ENCODE data around the gene CRYZL1.

CRYZL1 gene

GRCh38 chr21:33558777-33559421 is 82.6 kb downstream of the CRYZL1 start:
- TF ChIP-seq CEBPB (IDR thresholded peaks at IDR 0.05) (no peak), FOXM1 (IDR thresholded peaks at IDR 0.05; ENCODE audit: borderline replicate concordance, low read depth) (no peak), EGR1 (IDR thresholded peaks at IDR 0.05) (no peak), TCF12 (IDR thresholded peaks at IDR 0.05; ENCODE audit: low read depth) (no peak), CREB1 (IDR thresholded peaks at IDR 0.05; ENCODE audit: low read depth) (no peak)

- no peak for TF ChIP-seq USF1 (IDR thresholded peaks at IDR 0.05)
- TF ChIP-seq TEAD4 (IDR thresholded peaks at IDR 0.05), result no peak
- no peak for TF ChIP-seq CREB1 (IDR thresholded peaks at IDR 0.05; ENCODE audit: low read depth)
- TF ChIP-seq EP300 (IDR thresholded peaks at IDR 0.05; ENCODE audit: borderline replicate concordance), result no peak
These were observed 84.1 kb downstream of the CRYZL1 start for GRCh38 chr21:33557447-33557846.

GRCh38 chr21:33554982-33555344 is 86.6 kb downstream of the CRYZL1 start:
- TF ChIP-seq TAF1 (IDR thresholded peaks at IDR 0.05; ENCODE audit: low read depth) (no peak), NFIC (IDR thresholded peaks at IDR 0.05) (no peak), CEBPB (IDR thresholded peaks at IDR 0.05) (no peak), REST (IDR thresholded peaks at IDR 0.05; ENCODE audit: low read depth) (no peak), MAX (IDR thresholded peaks at IDR 0.05) (no peak), USF1 (IDR thresholded peaks at IDR 0.05) (no peak), EGR1 (IDR thresholded peaks at IDR 0.05) (no peak)

GRCh38 chr21:33554236-33554981 is 87.1 kb downstream of the CRYZL1 start:
- TF ChIP-seq CREB1 (IDR thresholded peaks at IDR 0.05; ENCODE audit: low read depth), result no peak
- no peak for TF ChIP-seq TCF12 (IDR thresholded peaks at IDR 0.05; ENCODE audit: low read depth)
- TF ChIP-seq FOXM1 (IDR thresholded peaks at IDR 0.05; ENCODE audit: borderline replicate concordance, low read depth), result no peak
- TF ChIP-seq ZBTB7A (IDR thresholded peaks at IDR 0.05; ENCODE audit: low read depth), result no peak
- TF ChIP-seq RAD21 (IDR thresholded peaks at IDR 0.05; ENCODE audit: low read depth), result no peak
- TF ChIP-seq MAX (IDR thresholded peaks at IDR 0.05), result no peak
- no peak for TF ChIP-seq EP300 (IDR thresholded peaks at IDR 0.05; ENCODE audit: borderline replicate concordance)
- no peak for TF ChIP-seq NFIC (IDR thresholded peaks at IDR 0.05)
- TF ChIP-seq USF1 (IDR thresholded peaks at IDR 0.05), result no peak
- TF ChIP-seq YY1 (IDR thresholded peaks at IDR 0.05; ENCODE audit: low read depth), result no peak
- TF ChIP-seq TAF1 (IDR thresholded peaks at IDR 0.05; ENCODE audit: low read depth), result no peak
- no peak for TF ChIP-seq CEBPB (IDR thresholded peaks at IDR 0.05)

GRCh38 chr21:33552999-33553598 is 88.4 kb downstream of the CRYZL1 start:
- TF ChIP-seq EP300 (IDR thresholded peaks at IDR 0.05; ENCODE audit: borderline replicate concordance) (no peak), CREB1 (IDR thresholded peaks at IDR 0.05; ENCODE audit: low read depth) (no peak), FOXM1 (IDR thresholded peaks at IDR 0.05; ENCODE audit: borderline replicate concordance, low read depth) (no peak), EGR1 (IDR thresholded peaks at IDR 0.05) (no peak), MAX (IDR thresholded peaks at IDR 0.05) (no peak), CEBPB (IDR thresholded peaks at IDR 0.05) (no peak), ZBTB7A (IDR thresholded peaks at IDR 0.05; ENCODE audit: low read depth) (no peak), YY1 (IDR thresholded peaks at IDR 0.05; ENCODE audit: low read depth) (no peak), TAF1 (IDR thresholded peaks at IDR 0.05; ENCODE audit: low read depth) (no peak), TCF12 (IDR thresholded peaks at IDR 0.05; ENCODE audit: low read depth) (no peak), NFIC (IDR thresholded peaks at IDR 0.05) (no peak), USF1 (IDR thresholded peaks at IDR 0.05) (no peak), REST (IDR thresholded peaks at IDR 0.05; ENCODE audit: low read depth) (no peak), RAD21 (IDR thresholded peaks at IDR 0.05; ENCODE audit: low read depth) (no peak), TEAD4 (IDR thresholded peaks at IDR 0.05) (no peak)

All from Ishikawa (cell line).